Measurements from ENCODE around the gene TIMD4.
A peak's percentile ranks its signal among the peaks of the same experiment; 100 is the strongest.

TIMD4 gene

GRCh38 chr5:156909180-156909579, 53.8 kb downstream of the TIMD4 start:
- H3K27ac Mint-ChIP-seq, result no peak overlapping the region
- no peaks in the 10 kb centered on the region for H3K27me3 Mint-ChIP-seq
- no peak for ATAC-seq
- H3K4me3 Mint-ChIP-seq, result no peak overlapping the region
- peaks cover 37% of the 10 kb centered on the region for H3K4me1 Mint-ChIP-seq
- peaks cover 14 to 15% of the 10 kb centered on the region in 2 donors for H3K9me3 Mint-ChIP-seq
- DNase-seq, result no peak

DNA sequence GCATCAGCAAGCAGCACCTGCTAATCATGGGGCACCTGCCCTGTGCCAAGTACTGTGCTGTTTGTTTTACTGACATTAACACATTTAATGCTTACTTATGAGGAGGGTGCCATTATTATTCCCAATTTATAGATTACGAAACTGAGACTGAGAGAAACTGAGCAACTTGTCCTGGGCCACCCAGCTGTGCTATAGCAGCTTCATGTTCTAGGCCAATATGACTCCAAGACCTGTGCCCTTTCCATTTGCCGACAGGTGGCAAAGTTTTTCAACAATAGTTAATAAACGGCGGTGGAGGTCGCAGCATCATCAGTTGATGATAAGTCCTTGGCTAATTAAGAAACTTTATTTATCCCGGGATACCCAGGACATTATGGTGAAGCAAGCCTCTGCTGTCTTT, 55.4 kb downstream of the TIMD4 start:
- peaks cover 3 to 4% of the 10 kb centered on the region in 2 donors for H3K9me3 Mint-ChIP-seq
- H3K4me3 Mint-ChIP-seq, result no peak overlapping the region
- H3K27me3 Mint-ChIP-seq, result no peaks in the 10 kb centered on the region

DNA sequence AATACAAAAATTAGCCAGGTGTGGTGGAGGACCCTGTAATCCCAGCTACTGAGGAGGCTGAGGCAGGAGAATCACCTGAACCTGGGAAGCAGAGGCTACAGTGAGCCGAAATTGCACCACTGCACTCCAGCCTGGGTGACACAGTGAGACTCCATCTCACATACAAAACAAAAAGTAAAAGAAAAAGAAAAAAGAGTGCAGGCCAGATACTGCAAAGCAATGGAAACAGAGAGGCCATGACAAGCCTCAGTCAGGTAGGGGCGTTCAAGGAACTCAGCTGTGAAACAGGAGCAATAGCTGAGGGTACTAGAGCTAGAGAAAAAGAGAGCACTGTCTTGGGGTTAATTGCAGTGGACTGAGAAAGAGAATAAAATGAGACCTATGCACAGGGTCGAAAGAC, 56.2 kb downstream of the TIMD4 start:
- Mint-ChIP-seq H3K27me3 (no peaks in the 10 kb centered on the region), H3K4me1 (peaks cover 19% of the 10 kb centered on the region), H3K9me3 (no peaks in the 10 kb centered on the region), H3K27ac (no peak overlapping the region), H3K4me3 (no peak overlapping the region)
- DNase-seq (no peak), ATAC-seq (no peak)

More for the DNA sequence above, 55.4 kb downstream of the TIMD4 start:
- DNase-seq, result no peak
- peak overlapping the region in 1 of 2 donors; percentile 21 for H3K27ac Mint-ChIP-seq
- H3K4me1 Mint-ChIP-seq, result peaks cover 22% of the 10 kb centered on the region
- no peak for ATAC-seq

DNA sequence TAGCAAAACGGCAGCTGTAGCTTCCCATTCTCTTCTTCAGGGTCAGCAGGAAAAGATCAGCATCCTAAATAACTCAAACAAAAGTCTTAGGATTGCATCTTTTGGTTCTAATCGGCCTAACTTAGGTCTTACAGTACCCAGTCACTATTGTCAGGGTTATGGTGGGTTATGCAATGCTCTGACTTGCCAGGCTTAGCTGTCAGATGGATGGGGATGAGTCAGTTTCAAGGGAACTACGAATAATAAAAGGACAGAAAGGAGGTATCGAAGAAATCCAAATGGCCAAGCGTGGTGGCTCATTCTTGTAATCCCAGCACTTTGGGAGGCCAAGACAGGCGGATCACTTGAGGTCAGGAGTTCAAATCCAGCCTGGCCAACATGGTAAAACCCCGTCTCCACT, 66.5 kb downstream of the TIMD4 start:
- H3K4me1 Mint-ChIP-seq, result peaks cover 21% of the 10 kb centered on the region
- H3K27ac Mint-ChIP-seq, result no peak overlapping the region
- H3K27me3 Mint-ChIP-seq, result no peaks in the 10 kb centered on the region
- DNase-seq (no peak), ATAC-seq (no peak)
- peaks cover 8 to 13% of the 10 kb centered on the region in 2 donors for H3K9me3 Mint-ChIP-seq
- H3K4me3 Mint-ChIP-seq, result no peak overlapping the region

GRCh38 chr5:156893517-156893916, 69.5 kb downstream of the TIMD4 start:
- H3K27me3 Mint-ChIP-seq, result no peaks in the 10 kb centered on the region
- ATAC-seq (peak; percentile 75), DNase-seq (no peak)
- H3K4me3 Mint-ChIP-seq, result peak overlapping the region; percentile 34 to 49
- peak overlapping the region in 1 of 2 donors; percentile 84 for H3K27ac Mint-ChIP-seq
- H3K9me3 Mint-ChIP-seq, result peaks cover 6 to 8% of the 10 kb centered on the region in 2 donors
- H3K4me1 Mint-ChIP-seq, result peaks cover 21% of the 10 kb centered on the region

- Mint-ChIP-seq H3K4me1 (peaks cover 21% of the 10 kb centered on the region), H3K27ac (peak overlapping the region in 1 of 2 donors; percentile 47), H3K27me3 (no peaks in the 10 kb centered on the region), H3K4me3 (peak overlapping the region; percentile 34 to 49), H3K9me3 (peaks cover 5% of the 10 kb centered on the region in 2 donors)
- DNase-seq (no peak), ATAC-seq (peak; percentile 54)
Measured at GRCh38 chr5:156892864-156893263, 70.2 kb downstream of the TIMD4 start.

GRCh38 chr5:156892223-156892622, 70.8 kb downstream of the TIMD4 start:
- Mint-ChIP-seq H3K4me1 (peaks cover 21% of the 10 kb centered on the region), H3K27me3 (no peaks in the 10 kb centered on the region), H3K9me3 (peaks cover 5% of the 10 kb centered on the region in 2 donors), H3K27ac (peak overlapping the region; percentile 3 to 47), H3K4me3 (no peak overlapping the region)
- DNase-seq (no peak), ATAC-seq (peak; percentile 53)

DNA sequence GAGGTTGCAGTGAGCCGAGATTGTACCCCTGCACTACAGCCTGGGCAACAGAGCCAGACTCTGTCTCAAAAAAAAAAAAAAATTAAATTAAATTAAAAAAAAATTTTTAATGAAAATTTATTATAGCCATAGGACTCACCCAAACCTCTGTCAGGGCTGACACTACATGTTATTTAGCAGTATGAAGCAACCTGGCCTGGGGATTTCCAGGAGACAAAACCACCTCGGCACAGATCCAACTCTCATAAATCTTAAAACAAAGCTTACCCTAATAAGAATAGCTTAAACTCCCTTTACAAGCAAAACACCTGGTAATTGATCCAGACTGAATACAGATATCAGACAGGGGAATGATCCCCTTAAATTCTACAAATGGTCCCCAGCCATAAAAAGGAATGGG, 74.5 kb downstream of the TIMD4 start:
- DNase-seq (no peak), ATAC-seq (no peak)
- no peak overlapping the region for H3K27ac Mint-ChIP-seq
- peaks cover 6% of the 10 kb centered on the region for H3K27me3 Mint-ChIP-seq
- H3K4me3 Mint-ChIP-seq, result no peak overlapping the region
- peaks cover 16% of the 10 kb centered on the region for H3K4me1 Mint-ChIP-seq
- peaks cover under 1 to 1% of the 10 kb centered on the region in 2 donors for H3K9me3 Mint-ChIP-seq

- DNase-seq (no peak), ATAC-seq (no peak)
- Mint-ChIP-seq H3K4me1 (no peaks in the 10 kb centered on the region), H3K4me3 (no peak overlapping the region), H3K27ac (no peak overlapping the region), H3K27me3 (peaks cover 6% of the 10 kb centered on the region), H3K9me3 (no peaks in the 10 kb centered on the region)
Measured at GRCh38 chr5:156883316-156883875, 79.6 kb downstream of the TIMD4 start.

- no peaks in the 10 kb centered on the region for H3K4me1 Mint-ChIP-seq
- no peaks in the 10 kb centered on the region for H3K27me3 Mint-ChIP-seq
- DNase-seq (no peak), ATAC-seq (no peak)
- no peaks in the 10 kb centered on the region for H3K9me3 Mint-ChIP-seq
- H3K27ac Mint-ChIP-seq, result peak overlapping the region in 1 of 2 donors; percentile 40
- no peak overlapping the region for H3K4me3 Mint-ChIP-seq
Measured at GRCh38 chr5:156879665-156880285, 83.3 kb downstream of the TIMD4 start.

DNA sequence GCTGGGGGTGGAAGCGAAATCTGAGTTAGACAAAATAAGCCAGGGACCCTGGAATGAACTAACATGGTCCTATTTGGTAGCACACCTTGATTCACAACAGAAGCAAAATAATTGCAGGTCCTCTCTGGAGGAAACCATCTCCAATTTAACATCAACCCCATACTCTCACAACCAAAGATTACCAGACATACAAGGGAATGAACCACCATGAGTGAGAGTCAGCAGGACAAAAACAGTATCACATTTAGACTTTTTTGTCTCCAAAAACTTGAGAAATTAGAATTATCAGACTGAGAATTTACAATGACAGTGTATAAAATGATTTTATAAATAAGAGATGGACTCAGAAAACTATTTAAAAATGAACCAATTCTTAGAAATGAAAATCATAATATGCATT, 91.8 kb downstream of the TIMD4 start:
- ATAC-seq, result no peak
- H3K27me3 Mint-ChIP-seq, result no peaks in the 10 kb centered on the region
- DNase-seq, result no peak
- no peak overlapping the region for H3K27ac Mint-ChIP-seq
- H3K4me3 Mint-ChIP-seq, result no peak overlapping the region
- peaks cover 26 to 32% of the 10 kb centered on the region in 2 donors for H3K9me3 Mint-ChIP-seq
- peaks cover 6% of the 10 kb centered on the region for H3K4me1 Mint-ChIP-seq

DNA sequence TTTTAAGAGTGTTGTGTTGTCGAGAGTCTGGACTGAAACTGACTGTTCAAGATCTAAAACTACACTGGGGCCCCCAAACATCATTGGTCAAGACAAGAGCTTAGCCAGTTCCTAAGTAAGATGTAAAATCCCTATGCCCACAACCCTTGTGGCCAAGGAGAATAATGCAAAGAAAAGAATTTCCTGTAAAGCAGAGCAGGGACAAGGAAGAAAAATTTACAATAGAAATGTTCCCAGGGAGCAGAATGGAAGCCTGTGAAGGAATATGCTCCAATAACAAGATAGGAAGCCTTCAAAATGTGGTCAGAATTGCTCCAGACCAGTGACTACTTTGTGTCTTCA, 92.6 kb downstream of the TIMD4 start:
- peaks cover 26 to 32% of the 10 kb centered on the region in 2 donors for H3K9me3 Mint-ChIP-seq
- H3K27ac Mint-ChIP-seq, result no peak overlapping the region
- no peak overlapping the region for H3K4me3 Mint-ChIP-seq
- ATAC-seq (no peak), DNase-seq (no peak)
- no peaks in the 10 kb centered on the region for H3K27me3 Mint-ChIP-seq
- H3K4me1 Mint-ChIP-seq, result peaks cover 6% of the 10 kb centered on the region
